Measurements from ENCODE around the gene ZCCHC8.
"Not testable (repeated sequence)": the region's sequence is repeated elsewhere in the genome, so short reads cannot be mapped to it uniquely, and the experiment has no call there.

The ZCCHC8 gene

GRCh38 chr12:122520676-122521075, 19.9 kb upstream of the ZCCHC8 start:
- no peaks in the 10 kb centered on the region for H3K9me3 Mint-ChIP-seq
- H3K27ac Mint-ChIP-seq, result no peak overlapping the region
- H3K27me3 Mint-ChIP-seq, result no peaks in the 10 kb centered on the region
- peaks cover 91% of the 10 kb centered on the region for H3K36me3 Mint-ChIP-seq (ENCODE audit: low read depth)
- no peak overlapping the region for H3K4me3 Mint-ChIP-seq
- peaks cover 14% of the 10 kb centered on the region for H3K4me1 Mint-ChIP-seq (ENCODE audit: low read depth)
- intact Hi-C loops (cut with micrococcal nuclease), result no loop called here

- intact Hi-C loops (cut with micrococcal nuclease), result no loop called here
- Mint-ChIP-seq H3K27me3 (no peaks in the 10 kb centered on the region), H3K9me3 (no peaks in the 10 kb centered on the region)
Measured at GRCh38 chr12:122519418-122519817, 18.7 kb upstream of the ZCCHC8 start.

GRCh38 chr12:122518908-122519307, 18.2 kb upstream of the ZCCHC8 start:
- intact Hi-C loops (cut with micrococcal nuclease), result no loop called here
- Mint-ChIP-seq H3K27me3 (no peaks in the 10 kb centered on the region), H3K4me1 (ENCODE audit: low read depth) (peaks cover 13% of the 10 kb centered on the region), H3K9me3 (no peaks in the 10 kb centered on the region), H3K27ac (no peak overlapping the region), H3K36me3 (ENCODE audit: low read depth) (peaks cover 93% of the 10 kb centered on the region), H3K4me3 (no peak overlapping the region)

More at GRCh38 chr12:122519418-122519817, 18.7 kb upstream of the ZCCHC8 start:
- no peak overlapping the region for H3K4me3 Mint-ChIP-seq
- H3K36me3 Mint-ChIP-seq (ENCODE audit: low read depth), result peaks cover 93% of the 10 kb centered on the region
- H3K27ac Mint-ChIP-seq, result no peak overlapping the region
- H3K4me1 Mint-ChIP-seq (ENCODE audit: low read depth), result peaks cover 14% of the 10 kb centered on the region

- no peaks in the 10 kb centered on the region for H3K27me3 Mint-ChIP-seq
- no peak overlapping the region for H3K27ac Mint-ChIP-seq
- H3K36me3 Mint-ChIP-seq (ENCODE audit: low read depth), result peaks cover 92% of the 10 kb centered on the region
- no peak overlapping the region for H3K4me3 Mint-ChIP-seq
- intact Hi-C loops (cut with micrococcal nuclease), result no loop called here
- no peaks in the 10 kb centered on the region for H3K9me3 Mint-ChIP-seq
- peaks cover 5% of the 10 kb centered on the region for H3K4me1 Mint-ChIP-seq (ENCODE audit: low read depth)
Measured at GRCh38 chr12:122517877-122518276, 17.1 kb upstream of the ZCCHC8 start.

GRCh38 chr12:122516544-122517361, 16.0 kb upstream of the ZCCHC8 start:
- intact Hi-C loops (cut with micrococcal nuclease), result no loop called here
- H3K36me3 Mint-ChIP-seq (ENCODE audit: low read depth), result peaks cover 97% of the 10 kb centered on the region
- no peak overlapping the region for H3K4me3 Mint-ChIP-seq
- no peaks in the 10 kb centered on the region for H3K27me3 Mint-ChIP-seq
- H3K4me1 Mint-ChIP-seq (ENCODE audit: low read depth), result peaks cover 5% of the 10 kb centered on the region
- H3K9me3 Mint-ChIP-seq, result no peaks in the 10 kb centered on the region
- peak overlapping the region; percentile 26 for H3K27ac Mint-ChIP-seq

- intact Hi-C loops (cut with micrococcal nuclease), result no loop called here
- no peak overlapping the region for H3K4me3 Mint-ChIP-seq
- H3K36me3 Mint-ChIP-seq (ENCODE audit: low read depth), result peaks cover 97% of the 10 kb centered on the region
- H3K27ac Mint-ChIP-seq, result no peak overlapping the region
- no peaks in the 10 kb centered on the region for H3K9me3 Mint-ChIP-seq
- no peaks in the 10 kb centered on the region for H3K27me3 Mint-ChIP-seq
- H3K4me1 Mint-ChIP-seq (ENCODE audit: low read depth), result no peaks in the 10 kb centered on the region
Measured at GRCh38 chr12:122515275-122515674, 14.5 kb upstream of the ZCCHC8 start.

GRCh38 chr12:122513660-122514059, 12.9 kb upstream of the ZCCHC8 start:
- intact Hi-C loops (cut with micrococcal nuclease), result no loop called here
- H3K27ac Mint-ChIP-seq, result no peak overlapping the region
- no peaks in the 10 kb centered on the region for H3K4me1 Mint-ChIP-seq (ENCODE audit: low read depth)
- H3K9me3 Mint-ChIP-seq, result no peaks in the 10 kb centered on the region
- H3K36me3 Mint-ChIP-seq (ENCODE audit: low read depth), result peaks cover 97% of the 10 kb centered on the region
- no peaks in the 10 kb centered on the region for H3K27me3 Mint-ChIP-seq
- no peak overlapping the region for H3K4me3 Mint-ChIP-seq

- H3K4me3 Mint-ChIP-seq; H3K4me1 Mint-ChIP-seq (ENCODE audit: low read depth); H3K27ac Mint-ChIP-seq; intact Hi-C loops (cut with micrococcal nuclease); H3K9me3 Mint-ChIP-seq; H3K27me3 Mint-ChIP-seq: not testable (repeated sequence)
- H3K36me3 Mint-ChIP-seq (ENCODE audit: low read depth), result peaks cover 97% of the 10 kb centered on the region
Measured at GRCh38 chr12:122513028-122513427, 12.3 kb upstream of the ZCCHC8 start.

- intact Hi-C loops (cut with micrococcal nuclease), result no loop called here
- no peaks in the 10 kb centered on the region for H3K9me3 Mint-ChIP-seq
- H3K4me1 Mint-ChIP-seq (ENCODE audit: low read depth), result peaks cover 7% of the 10 kb centered on the region
- H3K27ac Mint-ChIP-seq, result no peak overlapping the region
- H3K4me3 Mint-ChIP-seq, result no peak overlapping the region
- peaks cover 95% of the 10 kb centered on the region for H3K36me3 Mint-ChIP-seq (ENCODE audit: low read depth)
- H3K27me3 Mint-ChIP-seq, result no peaks in the 10 kb centered on the region
Measured at GRCh38 chr12:122508163-122508562, 7.4 kb upstream of the ZCCHC8 start.

GRCh38 chr12:122506393-122506938, 5.7 kb upstream of the ZCCHC8 start:
- peaks cover 87% of the 10 kb centered on the region for H3K36me3 Mint-ChIP-seq (ENCODE audit: low read depth)
- intact Hi-C loops (cut with micrococcal nuclease), result no loop called here
- no peaks in the 10 kb centered on the region for H3K27me3 Mint-ChIP-seq
- H3K4me3 Mint-ChIP-seq, result no peak overlapping the region
- H3K27ac Mint-ChIP-seq, result no peak overlapping the region
- no peaks in the 10 kb centered on the region for H3K9me3 Mint-ChIP-seq
- H3K4me1 Mint-ChIP-seq (ENCODE audit: low read depth), result peaks cover 17% of the 10 kb centered on the region

- H3K9me3 Mint-ChIP-seq, result no peaks in the 10 kb centered on the region
- H3K4me1 Mint-ChIP-seq (ENCODE audit: low read depth), result peaks cover 23% of the 10 kb centered on the region
- no peaks in the 10 kb centered on the region for H3K27me3 Mint-ChIP-seq
- peaks cover 86% of the 10 kb centered on the region for H3K36me3 Mint-ChIP-seq (ENCODE audit: low read depth)
- intact Hi-C loops (cut with micrococcal nuclease), result no loop called here
- H3K4me3 Mint-ChIP-seq, result no peak overlapping the region
- H3K27ac Mint-ChIP-seq, result no peak overlapping the region
Measured at GRCh38 chr12:122505419-122506051, 4.8 kb upstream of the ZCCHC8 start.

GRCh38 chr12:122503783-122504590, 3.3 kb upstream of the ZCCHC8 start:
- no peak overlapping the region for H3K27ac Mint-ChIP-seq
- H3K4me1 Mint-ChIP-seq (ENCODE audit: low read depth), result peaks cover 33% of the 10 kb centered on the region
- H3K27me3 Mint-ChIP-seq, result no peaks in the 10 kb centered on the region
- no peaks in the 10 kb centered on the region for H3K9me3 Mint-ChIP-seq
- no peak overlapping the region for H3K4me3 Mint-ChIP-seq
- intact Hi-C loops (cut with micrococcal nuclease), result no loop called here
- H3K36me3 Mint-ChIP-seq (ENCODE audit: low read depth), result peaks cover 80% of the 10 kb centered on the region

GRCh38 chr12:122503147-122503751, 2.5 kb upstream of the ZCCHC8 start:
- Mint-ChIP-seq H3K9me3 (no peaks in the 10 kb centered on the region), H3K4me1 (ENCODE audit: low read depth) (peaks cover 36% of the 10 kb centered on the region), H3K4me3 (no peak overlapping the region), H3K36me3 (ENCODE audit: low read depth) (peaks cover 73% of the 10 kb centered on the region), H3K27ac (peak overlapping the region; percentile 98), H3K27me3 (no peaks in the 10 kb centered on the region)
- intact Hi-C loops (cut with micrococcal nuclease), result no loop called here

Measured in dendritic cell treated with granulocyte-macrophage colony-stimulating factor and Interleukin-4, amounts not matched to agents 40 ng/mL and 50 ng/mL, for 4 days (primary cell).